NCI-H2107 (cell line): ENCODE data around the gene CXXC5.

Experiments used
- DNase-seq: peaks from one replicate; lab custom pipeline; 2025; lab: John Stamatoyannopoulos, UW

The CXXC5 gene

GRCh38 chr5:139680368-139681111 is 32.4 kb downstream of the CXXC5 start:
- DNase-seq, result no peak

- no peak for DNase-seq
Observed at GRCh38 chr5:139681112-139681458, 32.9 kb downstream of the CXXC5 start.

- DNase-seq, result no peak
Observed at GRCh38 chr5:139681466-139681865, 33.3 kb downstream of the CXXC5 start.

GRCh38 chr5:139682016-139682975 is 34.1 kb downstream of the CXXC5 start:
- no peak for DNase-seq

GRCh38 chr5:139683295-139684271 is 35.4 kb downstream of the CXXC5 start:
- no peak for DNase-seq

GRCh38 chr5:139684350-139684880 is 36.3 kb downstream of the CXXC5 start:
- no peak for DNase-seq

- no peak for DNase-seq
Observed at GRCh38 chr5:139684881-139685749, 37.0 kb downstream of the CXXC5 start.

GRCh38 chr5:139685886-139686285 is 37.7 kb downstream of the CXXC5 start:
- no peak for DNase-seq

- no peak for DNase-seq
Observed at GRCh38 chr5:139686356-139686705, 38.2 kb downstream of the CXXC5 start.

- no peak for DNase-seq
Observed at GRCh38 chr5:139686706-139687441, 38.7 kb downstream of the CXXC5 start.

GRCh38 chr5:139687656-139688055 is 39.5 kb downstream of the CXXC5 start:
- DNase-seq, result no peak

- no peak for DNase-seq
Observed at GRCh38 chr5:139688088-139688702, 40.0 kb downstream of the CXXC5 start.

GRCh38 chr5:139688751-139689372 is 40.7 kb downstream of the CXXC5 start:
- DNase-seq, result no peak

- DNase-seq, result no peak
Observed at GRCh38 chr5:139689631-139690063, 41.5 kb downstream of the CXXC5 start.

GRCh38 chr5:139690064-139690802 is 42.1 kb downstream of the CXXC5 start:
- DNase-seq, result no peak

GRCh38 chr5:139690803-139691629 is 42.9 kb downstream of the CXXC5 start:
- no peak for DNase-seq

GRCh38 chr5:139692148-139692547 is 44.0 kb downstream of the CXXC5 start:
- no peak for DNase-seq
